H1 (cell line): Measurements from ENCODE around the gene ZNF423. TPM values are rescaled to one million over a fixed set of nuclear protein-coding genes. Genes with fewer than 3 reads are reported as not detected.

Source experiments
- CTCF ChIA-PET: fragments of 300-600 bp; sonication (Branson Sonifier 250); formaldehyde crosslinking; loops from one replicate; lab custom pipeline; 2021; ENCODE audit not compliant: partially characterized antibody; lab: Charles Lee
- POLR2A ChIA-PET: fragments of 300-600 bp; sonication (Branson Sonifier 250); formaldehyde crosslinking; loops from one replicate; lab custom pipeline; 2021; ENCODE audit warnings: inconsistent platforms; ENCODE audit not compliant: partially characterized antibody; lab: Charles Lee
- DNase-seq, 2 experiments: peaks; one replicate each; pipeline versions ENCODE4 v3.0.0 to v3.0.0-alpha.2; 2010 to 2022; ENCODE audit warnings: low spot score in 2 of 2, low read depth in 1 of 2, mixed read lengths in 1 of 2
- FAIRE-seq: peaks from 2 replicates; lab custom pipeline; 2011; peaks lifted over from hg19 to GRCh38; lab: Jason Lieb, UNC
- H2AFZ ChIP-seq: 2 replicates; pipeline ENCODE4 v1.8.1; 2012; ENCODE audit warnings: low read length, inconsistent platforms
- H2AK5ac ChIP-seq: 2 replicates; pipeline ENCODE4 v1.6.1; 2013; ENCODE audit warnings: low read depth, low read length
- H2BK120ac ChIP-seq: replicated peaks from 2 replicates; pipeline ENCODE3; 2013; ENCODE audit warnings: low read depth, low read length, inconsistent platforms
- H2BK12ac ChIP-seq: 2 replicates; pipeline ENCODE4 v1.6.1; 2013; ENCODE audit warnings: low read depth, low read length
- H2BK15ac ChIP-seq: 2 replicates; pipeline ENCODE4 v1.6.1; 2013; ENCODE audit warnings: low read length
- H2BK20ac ChIP-seq: 2 replicates; pipeline ENCODE4 v1.6.1; 2013; ENCODE audit warnings: low read length
- H2BK5ac ChIP-seq: 2 replicates; pipeline ENCODE4 v1.6.1; 2013; ENCODE audit warnings: low read depth, low read length
- H3K14ac ChIP-seq: 2 replicates; pipeline ENCODE4 v1.6.1; 2013; ENCODE audit warnings: inconsistent platforms; ENCODE audit not compliant: insufficient read length
- H3K18ac ChIP-seq: 2 replicates; pipeline ENCODE4 v1.6.1; 2013; ENCODE audit warnings: low read length; ENCODE audit errors: extremely low read depth
- H3K23ac ChIP-seq: 2 replicates; pipeline ENCODE4 v1.6.1; 2013; ENCODE audit warnings: inconsistent platforms; ENCODE audit not compliant: insufficient read length
- H3K23me2 ChIP-seq: 2 replicates; pipeline ENCODE4 v1.6.1; 2013; ENCODE audit warnings: low read depth, low read length
- H3K27ac ChIP-seq: 2 replicates; pipeline ENCODE4 v1.6.1; 2011; ENCODE audit warnings: low read depth, low read length, inconsistent platforms
- H3K27me3 ChIP-seq, 4 experiments: replicated peaks in 1 of 4; 1 replicate in 1 of 4; 2 replicates in 3 of 4; pipeline versions ENCODE4 v1.6.1 to v1.8.1; 2011 to 2013; ENCODE audit warnings: low read length in 3 of 4, mild to moderate bottlenecking in 3 of 4, inconsistent platforms in 2 of 4, mixed read lengths in 2 of 4, moderate library complexity in 1 of 4; ENCODE audit not compliant: control insufficient read depth in 3 of 4, insufficient read depth in 3 of 4; ENCODE audit errors: extremely low read depth in 1 of 4
- H3K36me3 ChIP-seq, 4 experiments: 2 replicates each; pipeline versions ENCODE4 v1.6.1 to v1.8.1; 2011 to 2013; ENCODE audit warnings: mild to moderate bottlenecking in 4 of 4, low read length in 3 of 4, moderate library complexity in 2 of 4, control low read depth in 1 of 4, inconsistent platforms in 1 of 4; ENCODE audit not compliant: insufficient read depth in 4 of 4, control insufficient read depth in 2 of 4
- H3K4ac ChIP-seq: replicated peaks from 2 replicates; pipeline ENCODE3; 2013; ENCODE audit warnings: low read length, low read depth, mixed read lengths, inconsistent platforms; ENCODE audit not compliant: insufficient read length
- H3K4me1 ChIP-seq, 4 experiments: replicated peaks in 1 of 4; 1 replicate in 1 of 4; 2 replicates in 3 of 4; pipeline versions ENCODE4 v1.6.1 to v1.8.1; 2011 to 2013; ENCODE audit warnings: low read length in 3 of 4, inconsistent platforms in 2 of 4, mixed read lengths in 1 of 4; ENCODE audit not compliant: insufficient read depth in 4 of 4, control insufficient read depth in 3 of 4
- H3K4me2 ChIP-seq, 2 experiments: 2 replicates each; pipeline versions ENCODE4 v1.6.1 to v1.8.1; 2011 to 2013; ENCODE audit warnings: low read depth in 2 of 2, low read length in 2 of 2, control low read depth in 1 of 2, inconsistent platforms in 1 of 2, mild to moderate bottlenecking in 1 of 2; ENCODE audit not compliant: insufficient read depth in 1 of 2
- H3K4me3 ChIP-seq, 4 experiments: fragments of 200-600, 300-600 bp in 1 of 4; sonication (generic), shearing (Covaris generic), sonication (Bioruptor Twin) in 1 of 4; 2 replicates each; pipeline versions ENCODE4 v1.5.1 to v1.8.1; 2011 to 2016; ENCODE audit warnings: low read length in 4 of 4, low read depth in 3 of 4, control low read depth in 2 of 4, inconsistent platforms in 2 of 4, mild to moderate bottlenecking in 2 of 4, mixed read lengths in 1 of 4, moderate library complexity in 1 of 4; ENCODE audit not compliant: insufficient read depth in 2 of 4; ENCODE audit errors: extremely low read depth in 1 of 4
- H3K56ac ChIP-seq: replicated peaks from 2 replicates; pipeline ENCODE3; 2013; ENCODE audit warnings: low read depth, mild to moderate bottlenecking, mixed read lengths, low read length, inconsistent platforms; ENCODE audit not compliant: insufficient read length
- H3K79me1 ChIP-seq: 2 replicates; pipeline ENCODE4 v1.6.1; 2013; ENCODE audit warnings: low read depth, low read length, control low read depth
- H3K79me2 ChIP-seq, 2 experiments: 2 replicates each; pipeline versions ENCODE4 v1.6.1 to v1.8.1; 2012 to 2013; ENCODE audit warnings: low read length in 2 of 2, mild to moderate bottlenecking in 2 of 2, inconsistent platforms in 1 of 2; ENCODE audit not compliant: insufficient read depth in 2 of 2, control insufficient read depth in 1 of 2
- H3K9ac ChIP-seq, 4 experiments: replicated peaks in 1 of 4; 1 replicate in 1 of 4; 2 replicates in 3 of 4; pipeline versions ENCODE4 v1.6.1 to v1.8.1; 2011 to 2013; ENCODE audit warnings: low read depth in 3 of 4, low read length in 3 of 4, control low read depth in 2 of 4, mild to moderate bottlenecking in 2 of 4, moderate library complexity in 2 of 4, inconsistent platforms in 1 of 4; ENCODE audit errors: extremely low read depth in 1 of 4
- H3K9me3 ChIP-seq, 2 experiments: 2 replicates each; pipeline versions ENCODE4 v1.6.1 to v1.8.1; 2012 to 2013; ENCODE audit warnings: mild to moderate bottlenecking in 2 of 2, moderate library complexity in 2 of 2, control low read depth in 1 of 2, inconsistent platforms in 1 of 2, low read depth in 1 of 2, low read length in 1 of 2, mixed read lengths in 1 of 2; ENCODE audit not compliant: insufficient read depth in 2 of 2
- H4K20me1 ChIP-seq, 2 experiments: replicated peaks in 1 of 2; 2 replicates each; pipeline versions ENCODE3 to v1.8.1; 2011 to 2013; ENCODE audit warnings: inconsistent platforms in 2 of 2, low read length in 2 of 2, mild to moderate bottlenecking in 1 of 2; ENCODE audit not compliant: insufficient read depth in 2 of 2, control insufficient read depth in 1 of 2
- H4K5ac ChIP-seq: 2 replicates; pipeline ENCODE4 v1.6.1; 2013; ENCODE audit warnings: low read length, low read depth, mixed read lengths, inconsistent platforms; ENCODE audit not compliant: insufficient read length
- H4K8ac ChIP-seq: 2 replicates; pipeline ENCODE4 v1.8.0; 2013; ENCODE audit warnings: mild to moderate bottlenecking, moderate library complexity, low read length, inconsistent platforms; ENCODE audit not compliant: insufficient read depth; ENCODE audit errors: extremely low read depth
- H4K91ac ChIP-seq: replicated peaks from 2 replicates; pipeline ENCODE3; 2013; ENCODE audit warnings: low read length, mixed read lengths, inconsistent platforms; ENCODE audit not compliant: insufficient read length
- JUND ChIP-seq: IDR thresholded peaks from 2 replicates; pipeline ENCODE4 v1.6.1; 2011; ENCODE audit warnings: mild to moderate bottlenecking, improper control_type of control experiment, low read length
- WGBS, 2 experiments: shearing (Covaris generic) in 1 of 2; methylation state at CpG; one replicate each; pipeline versions ENCODE4 v1.1.6 to v1.1.7; 2013 to 2015; ENCODE audit warnings: low lambda C conversion rate in 2 of 2, mixed read lengths in 2 of 2, inconsistent platforms in 1 of 2, low coverage in 1 of 2, missing lambda C conversion rate in 1 of 2; ENCODE audit not compliant: insufficient replicate concordance in 2 of 2, insufficient coverage in 1 of 2, insufficient read length in 1 of 2; ENCODE audit errors: extremely low coverage in 1 of 2, missing lambda C conversion rate in 1 of 2; 5-methylcytosine and 5-hydroxymethylcytosine counted together
- polyA plus RNA-seq, 7 experiments: library from polyadenylated mRNA; depleted of rRNA in 3 of 7; stranded (reverse) in 5 of 7; unstranded in 2 of 7; fragments of >200 nt in 5 of 7; fragments of 200-250 nt in 2 of 7; gene quantifications; 1 replicate in 5 of 7; 2 replicates in 1 of 7; 4 replicates in 1 of 7; pipeline versions ENCODE4 v1.2.1 to v1.2.3, GENCODE V29; 2011 to 2013; ENCODE audit warnings: missing spikeins in 2 of 7, mixed read lengths in 2 of 7
- total RNA-seq: library from RNA; stranded (reverse); fragmentation: NEBNext Ultra II Directional; extraction: Animal tissue kit (Norgen Biotek cat#: 25700); gene quantifications from 2 replicates; pipeline ENCODE4 v1.2.1, GENCODE V29; 2021

Gene ZNF423
- total and polyA plus RNA-seq, 2 of the 8 experiments (the other 6 are each of a cell fraction or from before 2014, with no cell fraction given) = 38.2 to 52.3 TPM

- Histone ChIP-seq H3K4me2 (no peak overlapping the region), H3K27ac (no peak overlapping the region), H2BK20ac (no peak overlapping the region), H4K8ac (no peak overlapping the region), H3K4ac (no peak overlapping the region), H3K56ac (no peak overlapping the region), H3K23me2 (no peaks in the 10 kb centered on the region), H2BK12ac (no peak overlapping the region), H2BK120ac (no peak overlapping the region), H3K23ac (no peak overlapping the region), H4K20me1 (peaks cover 3 to 7% of the 10 kb centered on the region in 2 experiments), H2AFZ (no peak overlapping the region), H3K36me3 (no peaks in the 10 kb centered on the region), H3K18ac (no peak overlapping the region), H3K79me2 (peaks cover 0 to 2% of the 10 kb centered on the region in 2 experiments; a peak in 1 of 4 replicates), H3K27me3 (no peaks in the 10 kb centered on the region), H4K91ac (no peak overlapping the region), H3K4me1 (peaks cover 0 to 9% (median 5%) of the 10 kb centered on the region in 4 experiments; a peak in 5 of 7 replicates), H2BK15ac (no peak overlapping the region), H2AK5ac (no peak overlapping the region), H2BK5ac (no peak overlapping the region), H3K4me3 (no peak overlapping the region), H3K9me3 (no peaks in the 10 kb centered on the region), H3K14ac (no peak overlapping the region), H3K79me1 (peaks cover 4% of the 10 kb centered on the region), H4K5ac (no peak overlapping the region), H3K9ac (no peak overlapping the region)
- 82% methylated on average over 13 of the region's 14 CpGs; no CpG with 5 or more reads in 1 of the 2 experiments for WGBS, 2 experiments
- DNase-seq (no peak), FAIRE-seq (no peak)
- POLR2A ChIA-PET = interaction anchor here (0.7 kb wide), 1 partner anchor 168 kb away, joined by 3 read pairs; no protein-coding TSS in a partner anchor
- CTCF ChIA-PET = interaction anchor here (1.0 to 13.1 kb wide), 8 partner anchors 8 to 172 kb away, joined by 3 to 165 read pairs (median 4); no protein-coding TSS in a partner anchor
- no peak for TF ChIP-seq JUND
Observed at GRCh38 chr16:49548325-49548970, 307.5 kb downstream of the ZNF423 start.
